Measurements from ENCODE around the gene TMEM187.
A peak's percentile ranks its signal among the peaks of the same experiment; 100 is the strongest.

The TMEM187 gene

GRCh38 chrX:153955228-153955732 lies 17.3 kb upstream of the TMEM187 start:
- DNase-seq: no peak

GRCh38 chrX:153956044-153956907 lies 16.3 kb upstream of the TMEM187 start:
- DNase-seq: no peak

GRCh38 chrX:153957224-153957623 lies 15.3 kb upstream of the TMEM187 start:
- DNase-seq: no peak

GRCh38 chrX:153958605-153959004 lies 13.9 kb upstream of the TMEM187 start:
- DNase-seq: no peak

GRCh38 chrX:153959649-153960048 lies 12.9 kb upstream of the TMEM187 start:
- no peak for DNase-seq

GRCh38 chrX:153960077-153960476 lies 12.5 kb upstream of the TMEM187 start:
- DNase-seq: no peak

- no peak for DNase-seq
Measured at GRCh38 chrX:153960786-153961185, 11.8 kb upstream of the TMEM187 start.

- DNase-seq: no peak
Measured at GRCh38 chrX:153961292-153961691, 11.3 kb upstream of the TMEM187 start.

- no peak for DNase-seq
Measured at GRCh38 chrX:153963546-153963945, 9.0 kb upstream of the TMEM187 start.

- DNase-seq: no peak
Measured at GRCh38 chrX:153964105-153964504, 8.4 kb upstream of the TMEM187 start.

- DNase-seq: no peak
Measured at GRCh38 chrX:153965406-153965805, 7.1 kb upstream of the TMEM187 start.

GRCh38 chrX:153966283-153966688 lies 6.3 kb upstream of the TMEM187 start:
- DNase-seq: no peak

- DNase-seq: peak in 1 of 2 donors; percentile 36
Measured at GRCh38 chrX:153966841-153967535, 5.6 kb upstream of the TMEM187 start.

- DNase-seq: peak in 1 of 2 donors; percentile 51
Measured at GRCh38 chrX:153967536-153968224, 4.9 kb upstream of the TMEM187 start.

GRCh38 chrX:153968255-153968654 lies 4.3 kb upstream of the TMEM187 start:
- DNase-seq: no peak

GRCh38 chrX:153968754-153969124 lies 3.8 kb upstream of the TMEM187 start:
- peak; percentile 39 to 48 for DNase-seq

GRCh38 chrX:153969125-153969903 lies 3.2 kb upstream of the TMEM187 start:
- DNase-seq: no peak

GRCh38 chrX:153969904-153970356 lies 2.6 kb upstream of the TMEM187 start:
- DNase-seq: peak in 1 of 2 donors; percentile 43

GRCh38 chrX:153970357-153971123 lies 2.0 kb upstream of the TMEM187 start:
- DNase-seq: peak in 1 of 2 donors; percentile 33

- DNase-seq: peak; percentile 89 to 93
Measured at GRCh38 chrX:153971124-153971449, 1.5 kb upstream of the TMEM187 start.

GRCh38 chrX:153971450-153972367 lies 845 bp upstream of the TMEM187 start, which contains the start of gene HCFC1:
Gene HCFC1, minus strand, starts transcription at chrX:153971818. Its CDS starts 978 bp downstream, at chrX:153970840.
- peak; percentile 93 to 95 for DNase-seq

Measured in CD4-positive, alpha-beta T cell treated with Interleukin-1 beta for 1 hour (primary cell).